HFFc6 (cell line): ENCODE data around the gene ARHGAP27. TPM values are rescaled to one million over a fixed set of nuclear protein-coding genes. Genes with fewer than 3 reads are reported as not detected.
"Not testable (repeated sequence)": the region's sequence is repeated elsewhere in the genome, so short reads cannot be mapped to it uniquely, and the experiment has no call there.

Experiments used
- DNase-seq: peaks from one replicate; pipeline ENCODE4 v3.0.0-alpha.2; 2018
- H3K27ac Mint-ChIP-seq: 2 replicates; pipeline ENCODE4 v1.8.0; 2020; ENCODE audit warnings: mild to moderate bottlenecking, mixed read lengths
- H3K27me3 Mint-ChIP-seq: 2 replicates; pipeline ENCODE4 v1.8.0; 2021; ENCODE audit warnings: mild to moderate bottlenecking, moderate library complexity, mixed read lengths; ENCODE audit not compliant: insufficient read depth
- H3K36me3 Mint-ChIP-seq: 2 replicates; pipeline ENCODE4 v1.8.0; 2021; ENCODE audit warnings: low read depth, mixed read lengths
- H3K4me1 Mint-ChIP-seq: 2 replicates; pipeline ENCODE4 v1.8.0; 2020; ENCODE audit warnings: low read depth, mixed read lengths
- H3K4me3 Mint-ChIP-seq: 2 replicates; pipeline ENCODE4 v1.8.0; 2020; ENCODE audit warnings: mild to moderate bottlenecking, moderate library complexity, mixed read lengths
- H3K9me3 Mint-ChIP-seq: 2 replicates; pipeline ENCODE4 v1.8.0; 2020; ENCODE audit warnings: mild to moderate bottlenecking, mixed read lengths
- total RNA-seq, 6 experiments: library from RNA; stranded (reverse); fragmentation: NEBNext Ultra II Directional; extraction: Animal tissue kit (Norgen Biotek cat#: 25700); gene quantifications; 2 replicates in 1 of 6; 3 replicates in 5 of 6; pipeline ENCODE4 v1.2.3, GENCODE V29; 2021
- TF ChIP-seq, protein P1 (sequence below): fragments of 200-600 bp; sonication (generic); IDR thresholded peaks from 2 replicates; pipeline ENCODE4 v1.5.0; 2021; ENCODE audit warnings: antibody characterized with exemption, mild to moderate bottlenecking

ARHGAP27 gene
- total RNA-seq, 6 experiments from 2014 or later: 1.8 to 3.8 (median 2.7) TPM

DNA sequence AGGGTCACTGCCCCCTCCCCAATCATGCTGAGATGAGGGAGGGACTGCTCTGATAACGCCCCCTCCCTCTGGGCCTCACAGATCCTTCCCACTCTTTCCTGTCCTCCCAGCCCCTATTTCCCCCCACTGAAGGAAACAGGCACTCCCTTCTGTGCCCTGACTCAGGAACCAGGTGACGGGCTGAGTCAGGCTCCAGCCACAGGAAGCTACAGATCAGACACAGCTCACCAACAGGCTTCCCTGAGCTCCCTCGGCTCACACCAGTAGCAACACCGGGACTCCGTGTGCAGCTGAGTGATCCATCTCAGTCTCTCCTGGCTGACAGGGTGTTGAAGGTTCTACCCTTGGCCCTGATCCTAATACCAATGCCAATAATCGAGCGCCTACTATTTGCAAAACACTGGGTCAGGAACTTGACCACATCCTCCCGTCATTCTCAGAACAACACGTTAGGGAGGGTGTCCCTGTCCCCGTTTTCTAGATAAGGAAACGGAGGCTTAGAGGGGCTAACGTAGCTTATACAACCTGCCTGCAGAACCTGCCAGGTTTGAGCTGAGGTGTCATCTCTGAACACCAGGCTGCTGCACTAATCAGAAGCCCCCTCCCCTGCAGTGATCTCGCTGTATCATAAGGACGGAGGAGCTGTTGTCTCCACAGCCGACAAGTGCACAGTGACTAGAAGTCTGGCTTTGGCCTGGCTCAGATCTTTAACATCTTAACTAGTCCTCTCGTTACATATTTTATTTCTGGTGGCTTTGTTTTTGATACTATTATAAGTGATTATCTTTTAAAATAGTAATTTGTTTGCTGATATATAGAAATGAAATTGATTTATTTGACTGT lies 13.5 kb upstream of the ARHGAP27 start:
- H3K4me1 Mint-ChIP-seq: peaks cover 18% of the 10 kb centered on the region
- not testable (repeated sequence) for H3K27me3 Mint-ChIP-seq, H3K36me3 Mint-ChIP-seq, H3K9me3 Mint-ChIP-seq
- H3K27ac Mint-ChIP-seq: peak overlapping the region; percentile 89
- peak overlapping the region; percentile 49; the same call in 1 of the 2 replicates for H3K4me3 Mint-ChIP-seq
- peak; percentile 75 for DNase-seq

DNA sequence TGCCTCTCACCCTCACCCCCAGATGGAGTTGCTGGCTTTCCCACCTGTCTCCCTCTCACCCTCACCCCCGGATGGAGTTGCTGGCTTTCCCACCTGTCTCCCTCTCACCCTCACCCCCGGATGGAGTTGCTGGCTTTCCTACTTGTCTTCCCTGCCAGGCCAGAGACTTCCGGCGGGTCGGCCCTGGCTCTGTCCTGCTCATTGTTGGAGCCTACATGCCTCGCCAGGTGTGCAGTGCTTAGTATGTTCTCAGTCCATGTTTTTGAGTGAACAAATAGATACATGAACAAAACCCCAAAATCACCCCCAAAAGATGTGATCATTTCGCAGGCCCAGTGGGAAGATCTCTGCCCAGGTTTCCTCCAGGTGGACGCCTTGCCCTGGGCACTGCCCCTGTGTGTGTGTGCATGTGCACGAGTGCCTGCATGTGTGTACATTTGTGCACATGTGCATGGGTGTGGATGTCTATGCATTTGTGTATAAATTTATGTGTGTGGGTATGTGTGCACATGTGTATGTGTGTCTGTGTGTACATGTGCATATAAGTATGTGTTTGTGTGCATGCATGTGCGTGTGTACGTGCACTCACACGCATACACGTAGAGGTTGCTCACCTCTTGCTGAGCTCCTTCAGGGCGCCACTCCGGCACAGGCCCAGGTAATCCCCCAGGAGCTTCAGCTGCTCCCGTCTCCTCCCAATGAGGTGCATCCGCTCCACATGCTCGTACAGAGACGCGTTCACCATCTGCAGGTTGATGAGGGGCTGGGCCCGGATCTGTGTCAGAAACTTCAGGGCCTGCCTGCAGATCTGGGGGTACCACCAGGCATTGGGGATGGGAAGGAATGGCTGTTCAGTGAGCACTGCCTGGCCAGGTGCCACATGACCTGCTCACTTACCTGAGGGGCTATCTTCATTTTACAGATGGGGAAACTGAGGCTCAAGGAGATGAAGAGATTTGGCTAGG lies 12.5 kb upstream of the ARHGAP27 start:
- not testable (repeated sequence) for H3K27me3 Mint-ChIP-seq, DNase-seq, H3K9me3 Mint-ChIP-seq, H3K36me3 Mint-ChIP-seq, H3K4me3 Mint-ChIP-seq
- peak overlapping the region; percentile 38 for H3K27ac Mint-ChIP-seq
- peaks cover 18% of the 10 kb centered on the region for H3K4me1 Mint-ChIP-seq

DNA sequence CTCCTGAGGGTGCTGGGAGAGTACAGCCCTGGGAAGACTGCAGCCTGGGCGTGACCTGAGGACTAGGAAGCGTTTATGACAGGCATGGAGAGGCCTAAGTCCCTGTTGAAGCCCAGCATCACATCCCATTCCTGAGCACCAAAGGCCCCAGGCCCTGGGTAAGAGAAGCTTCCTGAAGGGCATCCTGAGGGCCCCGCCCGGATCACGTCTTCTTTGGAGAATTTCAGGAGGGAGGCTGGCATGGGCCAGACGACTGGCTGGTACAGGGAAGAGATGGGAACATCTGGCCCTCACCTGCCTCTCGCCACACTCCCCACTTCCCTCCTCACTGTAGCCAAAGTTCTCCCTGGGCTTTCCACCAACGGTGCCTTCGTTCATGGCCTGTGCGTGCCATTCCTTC lies 11.6 kb upstream of the ARHGAP27 start:
- DNase-seq, H3K27ac Mint-ChIP-seq, H3K4me3 Mint-ChIP-seq, H3K36me3 Mint-ChIP-seq, H3K27me3 Mint-ChIP-seq, H3K9me3 Mint-ChIP-seq: not testable (repeated sequence)
- H3K4me1 Mint-ChIP-seq: peaks cover 18% of the 10 kb centered on the region

DNA sequence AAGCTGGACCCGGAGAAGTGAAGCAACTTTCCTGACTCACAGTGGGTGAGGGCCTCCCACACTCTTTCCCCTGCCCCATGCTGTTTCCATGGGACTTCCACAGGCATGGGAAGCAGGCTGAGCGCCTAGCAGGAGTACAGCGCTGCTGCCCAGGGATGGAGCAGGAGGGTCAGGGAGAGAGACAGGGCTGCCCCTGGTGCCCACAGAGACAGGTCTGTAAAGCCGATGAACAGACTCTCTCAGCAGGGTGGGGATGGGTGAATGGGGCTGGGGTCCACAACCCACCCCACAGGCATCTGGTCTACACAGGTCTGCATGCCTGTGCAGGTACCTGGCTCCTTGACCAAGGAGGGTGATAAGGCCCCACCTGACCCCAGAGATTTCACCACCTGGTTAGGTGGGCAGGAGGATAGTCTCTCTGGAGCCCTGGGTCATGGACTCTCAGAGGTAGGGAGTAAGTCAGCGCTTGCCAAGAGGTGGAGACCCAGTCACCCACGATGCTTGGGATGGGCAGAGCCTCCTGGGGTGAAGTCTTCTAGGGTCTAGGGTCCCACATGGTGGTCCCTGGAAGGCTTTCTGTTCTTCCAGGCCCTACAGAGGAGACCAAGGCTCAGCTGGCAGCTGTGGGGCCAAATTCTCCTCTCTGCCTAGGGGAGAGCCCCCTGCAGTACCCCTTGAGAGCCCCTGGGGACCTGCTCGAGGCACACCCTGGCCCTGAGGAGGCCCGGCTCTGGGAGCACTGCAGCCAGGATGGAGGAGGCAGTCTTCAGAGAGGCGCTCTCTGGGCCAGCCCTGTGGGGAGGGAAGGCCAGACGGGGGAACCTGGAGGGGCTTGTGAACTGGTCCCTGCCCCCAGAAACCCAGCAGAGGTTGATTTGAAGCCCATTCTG lies 10.9 kb upstream of the ARHGAP27 start:
- TF ChIP-seq, protein P1, sequence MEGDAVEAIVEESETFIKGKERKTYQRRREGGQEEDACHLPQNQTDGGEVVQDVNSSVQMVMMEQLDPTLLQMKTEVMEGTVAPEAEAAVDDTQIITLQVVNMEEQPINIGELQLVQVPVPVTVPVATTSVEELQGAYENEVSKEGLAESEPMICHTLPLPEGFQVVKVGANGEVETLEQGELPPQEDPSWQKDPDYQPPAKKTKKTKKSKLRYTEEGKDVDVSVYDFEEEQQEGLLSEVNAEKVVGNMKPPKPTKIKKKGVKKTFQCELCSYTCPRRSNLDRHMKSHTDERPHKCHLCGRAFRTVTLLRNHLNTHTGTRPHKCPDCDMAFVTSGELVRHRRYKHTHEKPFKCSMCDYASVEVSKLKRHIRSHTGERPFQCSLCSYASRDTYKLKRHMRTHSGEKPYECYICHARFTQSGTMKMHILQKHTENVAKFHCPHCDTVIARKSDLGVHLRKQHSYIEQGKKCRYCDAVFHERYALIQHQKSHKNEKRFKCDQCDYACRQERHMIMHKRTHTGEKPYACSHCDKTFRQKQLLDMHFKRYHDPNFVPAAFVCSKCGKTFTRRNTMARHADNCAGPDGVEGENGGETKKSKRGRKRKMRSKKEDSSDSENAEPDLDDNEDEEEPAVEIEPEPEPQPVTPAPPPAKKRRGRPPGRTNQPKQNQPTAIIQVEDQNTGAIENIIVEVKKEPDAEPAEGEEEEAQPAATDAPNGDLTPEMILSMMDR: 0 out of 2 replicates have a peak, but pooled peaks have one; percentile 8
- H3K4me1 Mint-ChIP-seq: peaks cover 18% of the 10 kb centered on the region
- H3K27ac Mint-ChIP-seq, H3K4me3 Mint-ChIP-seq, H3K27me3 Mint-ChIP-seq, H3K9me3 Mint-ChIP-seq, DNase-seq, H3K36me3 Mint-ChIP-seq: not testable (repeated sequence)

DNA sequence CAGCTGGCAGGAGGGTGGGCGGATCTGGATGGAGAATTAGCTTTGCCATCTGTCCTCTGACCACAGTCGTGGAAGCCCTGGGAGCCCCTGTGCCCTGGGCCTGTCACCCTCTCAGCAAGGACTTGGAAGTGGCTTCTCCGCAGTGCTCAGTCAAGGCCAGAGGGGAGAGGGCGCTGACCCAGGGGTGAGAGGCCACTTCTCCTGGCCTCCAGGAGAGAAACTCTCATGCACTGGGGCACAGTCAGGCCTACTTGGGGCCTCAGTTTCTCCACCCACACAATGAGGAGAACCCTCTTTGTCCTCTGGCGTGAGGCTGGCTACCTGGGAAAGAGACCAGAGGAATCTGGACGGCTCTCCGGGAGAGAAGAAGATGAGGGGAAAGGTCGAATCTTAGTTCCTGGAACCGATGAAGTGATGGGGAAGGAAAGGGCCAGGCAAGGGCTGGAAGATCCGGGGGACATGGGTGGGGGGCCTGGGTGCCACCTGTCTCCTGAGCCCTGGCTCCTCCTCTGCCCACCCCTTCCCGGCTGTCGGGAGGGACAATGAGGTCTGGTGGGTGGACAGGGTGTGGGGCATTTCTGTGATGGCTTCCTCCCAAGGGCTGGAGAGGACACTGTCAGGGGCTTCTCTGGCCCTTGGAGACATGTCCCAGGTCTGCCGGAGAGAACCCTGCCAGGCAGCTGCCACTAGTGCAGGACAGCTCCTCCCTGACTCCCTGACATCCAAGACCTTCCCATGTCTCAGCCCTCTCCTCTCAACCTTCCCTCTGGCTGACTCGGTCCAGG lies 9.0 kb upstream of the ARHGAP27 start:
- no peak for DNase-seq
- Mint-ChIP-seq H3K4me3 (no peak overlapping the region), H3K4me1 (peaks cover 10% of the 10 kb centered on the region), H3K27me3 (no peaks in the 10 kb centered on the region; the same call in 1 of the 2 replicates), H3K36me3 (0 out of 2 replicates have a peak, but pooled peaks cover 4% of the 10 kb centered on the region), H3K9me3 (no peaks in the 10 kb centered on the region), H3K27ac (no peak overlapping the region)
- TF ChIP-seq, protein P1: no peak

DNA sequence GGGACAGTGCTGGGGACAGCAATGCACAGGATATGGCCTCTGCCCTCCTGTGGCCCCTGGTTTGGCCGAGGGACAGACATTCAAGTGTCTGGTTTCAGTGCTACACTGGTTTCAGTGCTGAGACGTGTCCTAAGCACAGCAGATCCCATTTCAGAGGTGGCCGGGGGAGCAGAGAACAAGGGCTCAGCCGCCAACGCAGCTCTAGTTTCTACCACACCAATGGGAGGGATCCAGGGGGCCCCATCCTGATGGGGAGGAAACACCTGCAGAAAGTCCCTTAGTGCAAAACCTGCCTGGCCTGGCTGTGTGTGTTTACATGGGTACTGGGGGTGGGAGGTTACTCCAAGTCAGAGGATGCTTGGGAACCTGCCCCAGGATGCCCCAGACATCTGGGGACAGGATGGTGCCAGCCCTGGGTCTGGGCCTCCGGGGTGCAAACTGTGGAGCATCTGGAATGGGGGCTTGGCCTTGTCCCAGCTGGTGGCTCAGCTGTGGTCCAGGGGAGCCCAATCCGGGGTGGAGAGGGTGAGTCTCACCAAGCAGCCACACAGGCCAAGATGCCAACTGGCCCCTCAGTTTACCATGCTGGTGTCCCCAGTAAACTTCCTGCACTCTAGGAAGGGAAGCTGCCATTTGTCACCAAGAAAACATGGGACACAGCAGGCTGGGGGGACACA lies 8.3 kb upstream of the ARHGAP27 start:
- not testable (repeated sequence) for H3K4me1 Mint-ChIP-seq, H3K4me3 Mint-ChIP-seq, DNase-seq, H3K27ac Mint-ChIP-seq, H3K27me3 Mint-ChIP-seq, H3K9me3 Mint-ChIP-seq, H3K36me3 Mint-ChIP-seq
